Activated CD8-positive, alpha-beta T cell treated with anti-CD3 and anti-CD28 coated beads for 36 hours (primary cell): ENCODE data around the gene PRR7. TPM values are rescaled to one million over a fixed set of nuclear protein-coding genes. Genes with fewer than 3 reads are reported as not detected.

Experiments used
- ATAC-seq: fragments of 200-7000 bp; cut with Tn5 transposase; one replicate; pipeline ENCODE4 v1.10.0; 2021; ENCODE audit warnings: mild to moderate bottlenecking, moderate library complexity
- CTCF ChIA-PET: fragments of 350-600 bp; sonication (Branson Sonifier 250); formaldehyde crosslinking; loops from one replicate; lab custom pipeline; 2021; ENCODE audit warnings: antibody characterized with exemption; lab: Charles Lee
- POLR2A ChIA-PET: fragments of 350-600 bp; sonication (Branson Sonifier 250); formaldehyde crosslinking; loops from one replicate; lab custom pipeline; 2021; ENCODE audit warnings: antibody characterized with exemption; lab: Charles Lee
- DNase-seq: peaks from one replicate; pipeline ENCODE4 v3.0.0-alpha.2; 2020
- H3K27ac Mint-ChIP-seq: one replicate; pipeline ENCODE4 v1.8.0; 2021; ENCODE audit warnings: mild to moderate bottlenecking, mixed read lengths
- H3K27me3 Mint-ChIP-seq: one replicate; pipeline ENCODE4 v1.8.0; 2021; ENCODE audit warnings: mixed read lengths
- H3K36me3 Mint-ChIP-seq: one replicate; pipeline ENCODE4 v1.8.0; 2021; ENCODE audit warnings: low read depth, mixed read lengths
- H3K4me1 Mint-ChIP-seq: one replicate; pipeline ENCODE4 v1.8.0; 2021; ENCODE audit warnings: low read depth, mixed read lengths
- H3K4me3 Mint-ChIP-seq: one replicate; pipeline ENCODE4 v1.8.0; 2021; ENCODE audit warnings: mild to moderate bottlenecking, moderate library complexity, mixed read lengths
- H3K9me3 Mint-ChIP-seq: one replicate; pipeline ENCODE4 v1.8.0; 2021; ENCODE audit warnings: mixed read lengths
- intact Hi-C: fragments of 100-400 bp; cut with micrococcal nuclease; formaldehyde crosslinking; loops from one replicate; pipeline ENCODE4 v1.10.0; 2022
- total RNA-seq, 2 experiments: library from RNA; stranded (reverse); gene quantifications; one replicate each; pipeline ENCODE4 v1.2.3, GENCODE V29; 2021
- TF ChIP-seq, protein P1 (sequence below): fragments of 200-600 bp; IDR thresholded peaks from one replicate; pipeline ENCODE4 v1.8.0; 2022; ENCODE audit warnings: antibody characterized with exemption, mild to moderate bottlenecking

The PRR7 gene
- total RNA-seq, 2 experiments from 2014 or later, result 32.6 to 36.4 TPM

- H3K4me3 Mint-ChIP-seq, result no peak overlapping the region
- H3K4me1 Mint-ChIP-seq, result peaks cover 24% of the 10 kb centered on the region
- POLR2A ChIA-PET, result interaction anchor here (0.6 to 22.8 kb wide), 5 partner anchors 15 to 82 kb away, joined by 3 to 294 read pairs (median 4); partner anchors contain the start of gene PRR7
- H3K27me3 Mint-ChIP-seq, result no peaks in the 10 kb centered on the region
- DNase-seq (peak; percentile 28), ATAC-seq (no peak)
- intact Hi-C loops, result no loop called here
- CTCF ChIA-PET, result interaction anchor here (0.9 to 5.1 kb wide), 6 partner anchors 12 to 159 kb away, joined by 4 to 24 read pairs (median 4); no protein-coding TSS in a partner anchor
- TF ChIP-seq, protein P1, sequence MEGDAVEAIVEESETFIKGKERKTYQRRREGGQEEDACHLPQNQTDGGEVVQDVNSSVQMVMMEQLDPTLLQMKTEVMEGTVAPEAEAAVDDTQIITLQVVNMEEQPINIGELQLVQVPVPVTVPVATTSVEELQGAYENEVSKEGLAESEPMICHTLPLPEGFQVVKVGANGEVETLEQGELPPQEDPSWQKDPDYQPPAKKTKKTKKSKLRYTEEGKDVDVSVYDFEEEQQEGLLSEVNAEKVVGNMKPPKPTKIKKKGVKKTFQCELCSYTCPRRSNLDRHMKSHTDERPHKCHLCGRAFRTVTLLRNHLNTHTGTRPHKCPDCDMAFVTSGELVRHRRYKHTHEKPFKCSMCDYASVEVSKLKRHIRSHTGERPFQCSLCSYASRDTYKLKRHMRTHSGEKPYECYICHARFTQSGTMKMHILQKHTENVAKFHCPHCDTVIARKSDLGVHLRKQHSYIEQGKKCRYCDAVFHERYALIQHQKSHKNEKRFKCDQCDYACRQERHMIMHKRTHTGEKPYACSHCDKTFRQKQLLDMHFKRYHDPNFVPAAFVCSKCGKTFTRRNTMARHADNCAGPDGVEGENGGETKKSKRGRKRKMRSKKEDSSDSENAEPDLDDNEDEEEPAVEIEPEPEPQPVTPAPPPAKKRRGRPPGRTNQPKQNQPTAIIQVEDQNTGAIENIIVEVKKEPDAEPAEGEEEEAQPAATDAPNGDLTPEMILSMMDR, result no peak
- peaks cover 1% of the 10 kb centered on the region for H3K9me3 Mint-ChIP-seq
- H3K36me3 Mint-ChIP-seq, result peaks cover 60% of the 10 kb centered on the region
- H3K27ac Mint-ChIP-seq, result peak overlapping the region; percentile 57
Measured at GRCh38 chr5:177468685-177469628, 22.3 kb downstream of the PRR7 start.

GRCh38 chr5:177469750-177470525 lies 23.3 kb downstream of the PRR7 start:
- POLR2A ChIA-PET, result interaction anchor here (1.5 to 22.8 kb wide), 4 partner anchors 16 to 32 kb away, joined by 4 to 294 read pairs (median 67); partner anchors contain the start of genes PDLIM7 and PRR7
- H3K27ac Mint-ChIP-seq, result peak overlapping the region; percentile 91
- CTCF ChIA-PET, result interaction anchor here (0.9 to 5.1 kb wide), 5 partner anchors 13 to 160 kb away, joined by 3 to 24 read pairs (median 4); partner anchors contain the start of gene PDLIM7
- peaks cover 59% of the 10 kb centered on the region for H3K36me3 Mint-ChIP-seq
- H3K27me3 Mint-ChIP-seq, result no peaks in the 10 kb centered on the region
- intact Hi-C loops, result no loop called here
- DNase-seq (no peak), ATAC-seq (no peak)
- H3K4me1 Mint-ChIP-seq, result peaks cover 32% of the 10 kb centered on the region
- TF ChIP-seq, protein P1, result no peak
- H3K9me3 Mint-ChIP-seq, result peaks cover 1% of the 10 kb centered on the region
- H3K4me3 Mint-ChIP-seq, result peak overlapping the region; percentile 1

- CTCF ChIA-PET, result interaction anchor here (0.9 to 5.1 kb wide), 12 partner anchors 8 to 161 kb away, joined by 3 to 24 read pairs (median 6); partner anchors contain the start of genes PDLIM7 and TMED9
- Mint-ChIP-seq H3K36me3 (peaks cover 49% of the 10 kb centered on the region), H3K27me3 (no peaks in the 10 kb centered on the region), H3K27ac (peak overlapping the region; percentile 91), H3K4me3 (peak overlapping the region; percentile 80), H3K9me3 (no peaks in the 10 kb centered on the region), H3K4me1 (peaks cover 41% of the 10 kb centered on the region)
- ATAC-seq (no peak), DNase-seq (peak; percentile 34)
- TF ChIP-seq, protein P1, result no peak
- POLR2A ChIA-PET, result interaction anchor here (0.6 to 22.8 kb wide), 13 partner anchors 9 to 161 kb away, joined by 3 to 294 read pairs (median 4); partner anchors contain the start of genes PDLIM7, PRR7 and RGS14
- intact Hi-C loops, result no loop called here
Measured at GRCh38 chr5:177470759-177471536, 24.3 kb downstream of the PRR7 start.

DNA sequence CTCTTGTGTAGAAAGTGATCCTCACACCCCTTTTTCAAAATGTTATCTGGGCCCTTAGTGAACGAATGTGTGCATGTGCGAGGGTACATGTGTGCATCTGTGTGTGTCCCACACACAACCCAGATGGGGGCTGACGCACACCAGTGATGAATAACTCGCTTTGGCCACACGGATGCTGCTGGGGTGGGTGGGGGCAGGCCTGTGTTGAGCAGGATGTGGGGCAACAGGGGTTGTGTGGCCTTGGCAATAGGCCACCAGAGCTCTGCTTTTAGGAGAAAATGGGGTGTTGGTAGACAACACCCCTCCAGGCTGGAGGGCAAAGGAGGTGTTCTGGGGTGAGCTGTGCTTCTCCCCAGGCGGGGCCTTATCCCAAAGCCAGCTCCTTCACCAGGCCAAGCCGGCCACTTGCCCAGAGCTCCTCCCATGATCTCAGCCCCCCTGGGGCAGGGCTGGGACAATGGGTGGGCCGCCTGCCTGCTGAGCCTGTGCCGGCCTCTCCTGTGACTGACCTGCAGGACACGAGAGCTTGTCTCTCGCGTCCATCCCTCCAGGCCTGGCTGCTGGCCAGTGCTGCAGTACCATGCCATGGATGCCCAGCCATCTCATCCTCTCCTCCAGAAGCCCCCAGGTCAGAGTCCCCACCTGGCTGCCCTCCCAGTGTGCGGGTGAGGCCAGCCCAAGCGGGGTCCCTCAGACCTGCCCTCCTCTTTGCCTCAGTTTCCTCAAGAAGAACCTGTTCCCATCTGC lies 25.2 kb downstream of the PRR7 start:
- TF ChIP-seq, protein P1, result no peak
- DNase-seq (peak; percentile 91), ATAC-seq (peak; percentile 64)
- Mint-ChIP-seq H3K27ac (peak overlapping the region; percentile 91), H3K36me3 (peaks cover 41% of the 10 kb centered on the region), H3K9me3 (no peaks in the 10 kb centered on the region), H3K27me3 (no peaks in the 10 kb centered on the region), H3K4me3 (peak overlapping the region; percentile 80), H3K4me1 (peaks cover 48% of the 10 kb centered on the region)
- ChIA-PET CTCF (interaction anchor here (1.1 to 5.1 kb wide), 10 partner anchors 8 to 121 kb away, joined by 3 to 24 read pairs (median 7); partner anchors contain the start of gene TMED9), POLR2A (interaction anchor here (0.6 to 22.8 kb wide), 14 partner anchors 8 to 162 kb away, joined by 3 to 294 read pairs (median 4); partner anchors contain the start of genes PDLIM7, PRR7 and RGS14)
- intact Hi-C loops, result no loop called here
